K562 (cell line): Measurements from ENCODE around the gene TACSTD2. TPM values are rescaled to one million over a fixed set of nuclear protein-coding genes. Genes with fewer than 3 reads are reported as not detected.

Experiments
- CAMTA2 ChIP-seq: fragments of 250-450 bp; sonication (Bioruptor Pico); conservative IDR thresholded peaks from 2 replicates; pipeline ENCODE4 v1.5.1; 2022
- DIDO1 ChIP-seq: fragments of 450-650 bp; IDR thresholded peaks from 2 replicates; pipeline ENCODE4 v1.6.1; 2016; ENCODE audit warnings: low read depth, missing biosample characterization, missing genetic modification characterization
- EP400 ChIP-seq: fragments of 450-650 bp; IDR thresholded peaks from 2 replicates; pipeline ENCODE4 v1.6.1; 2017; ENCODE audit warnings: antibody characterized with exemption, mild to moderate bottlenecking, moderate library complexity
- ESRRA ChIP-seq: fragments of 450-650 bp; IDR thresholded peaks from 2 replicates; pipeline ENCODE4 v1.6.1; 2014; ENCODE audit warnings: low read depth, mild to moderate bottlenecking, moderate library complexity, borderline replicate concordance
- ETV6 ChIP-seq, 3 experiments: fragments of 150-350 bp in 1 of 3; sonication (generic) in 1 of 3; formaldehyde crosslinking in 1 of 3; IDR thresholded peaks; 2 replicates each; pipeline versions ENCODE4 v1.6.1 to v1.8.0; 2014 to 2022; ENCODE audit warnings: borderline replicate concordance in 2 of 3, low read depth in 2 of 3, antibody characterized with exemption in 1 of 3, low read length in 1 of 3, mild to moderate bottlenecking in 1 of 3, missing genetic modification reagents in 1 of 3
- FOSL1 ChIP-seq: fragments of 200-800 bp; sonication (Bioruptor generic); conservative IDR thresholded peaks from 2 replicates; pipeline ENCODE4 v1.6.1; 2016; ENCODE audit warnings: missing genetic modification characterization, missing compliant biosample characterization
- GTF2E2 ChIP-seq: fragments of 200-800 bp; sonication (Bioruptor generic); IDR thresholded peaks from 2 replicates; pipeline ENCODE4 v1.6.1; 2016; ENCODE audit warnings: missing genetic modification characterization, missing compliant biosample characterization
- HCFC1 ChIP-seq: IDR thresholded peaks from 2 replicates; pipeline ENCODE4 v1.6.1; 2012; ENCODE audit warnings: low read depth, low read length, improper control_type of control experiment
- HDAC3 ChIP-seq: fragments of 450-650 bp; IDR thresholded peaks from 2 replicates; pipeline ENCODE4 v1.6.1; 2018; ENCODE audit warnings: borderline replicate concordance, mild to moderate bottlenecking, moderate library complexity; ENCODE audit not compliant: partially characterized antibody
- JUN ChIP-seq, 2 experiments: sonication (generic) in 1 of 2; formaldehyde crosslinking in 1 of 2; IDR thresholded peaks; 2 replicates each; pipeline versions ENCODE4 v1.6.1 to v1.8.0; 2012 to 2022; ENCODE audit warnings: borderline replicate concordance in 2 of 2, mild to moderate bottlenecking in 2 of 2, improper control_type of control experiment in 1 of 2, low read depth in 1 of 2, low read length in 1 of 2, missing genetic modification reagents in 1 of 2
- KAT7 ChIP-seq: sonication (generic); formaldehyde crosslinking; IDR thresholded peaks from 2 replicates; pipeline ENCODE4 v1.8.0; 2022; ENCODE audit warnings: missing genetic modification reagents, mild to moderate bottlenecking, borderline replicate concordance
- NFXL1 ChIP-seq: fragments of 450-650 bp; formaldehyde crosslinking; IDR thresholded peaks from 2 replicates; pipeline ENCODE4 v1.4.0; 2021; ENCODE audit warnings: mild to moderate bottlenecking
- NR2C2 ChIP-seq, 2 experiments: fragments of 200-800 bp in 1 of 2; sonication (Bioruptor generic) in 1 of 2; sonication (generic) in 1 of 2; formaldehyde crosslinking in 1 of 2; IDR thresholded peaks; 2 replicates each; pipeline versions ENCODE4 v1.6.1 to v1.8.0; 2016 to 2022; ENCODE audit warnings: mild to moderate bottlenecking in 1 of 2, missing compliant biosample characterization in 1 of 2, missing genetic modification characterization in 1 of 2, missing genetic modification reagents in 1 of 2
- SIN3A ChIP-seq, 2 experiments: fragments of 150-350 bp in 1 of 2; IDR thresholded peaks; 2 replicates each; pipeline ENCODE4 v1.6.1; 2011 to 2016; ENCODE audit warnings: borderline replicate concordance in 2 of 2, low read depth in 2 of 2, low read length in 2 of 2, mild to moderate bottlenecking in 2 of 2, moderate library complexity in 2 of 2; ENCODE audit not compliant: control insufficient read depth in 1 of 2
- SRF ChIP-seq, 2 experiments: fragments of 250-450, 450-650 bp in 1 of 2; sonication (Bioruptor Pico) in 1 of 2; sonication (generic) in 1 of 2; formaldehyde crosslinking; IDR thresholded peaks; 2 replicates each; pipeline versions ENCODE4 v1.5.0 to v1.5.1; 2020 to 2022; ENCODE audit warnings: mild to moderate bottlenecking in 1 of 2, missing genetic modification reagents in 1 of 2
- ZNF174 ChIP-seq: fragments of 250-450 bp; sonication (Bioruptor Pico); IDR thresholded peaks from 2 replicates; pipeline ENCODE4 v1.4.0; 2020; ENCODE audit warnings: mild to moderate bottlenecking
- ZSCAN29 ChIP-seq: fragments of 450-650 bp; IDR thresholded peaks from 2 replicates; pipeline ENCODE4 v1.6.1; 2017
- polyA plus RNA-seq, 8 experiments: library from polyadenylated mRNA; depleted of rRNA in 4 of 8; stranded (reverse) in 5 of 8; unstranded in 3 of 8; fragments of >200 nt; fragmentation: Nextera tagmentation in 2 of 8; fragmentation: Illumina TruSeq in 1 of 8; extraction: Ambion mirVana in 2 of 8; extraction: Trizol in 1 of 8; gene quantifications; 2 replicates each; pipeline versions ENCODE4 v1.2.1 to v1.2.3, GENCODE V29; 2011 to 2014; ENCODE audit warnings: inconsistent platforms in 1 of 8, missing spikeins in 1 of 8
- total RNA-seq, 7 experiments: library from RNA; depleted of rRNA in 6 of 7; stranded (reverse); fragments of >200 nt in 6 of 7; fragmentation: Illumina TruSeq in 2 of 7; extraction: Trizol in 2 of 7; gene quantifications; 2 replicates each; pipeline versions ENCODE4 v1.2.1 to v1.2.3, GENCODE V29; 2011 to 2021; ENCODE audit warnings: low replicate concordance in 1 of 7
- TF ChIP-seq, protein P1 (sequence below): sonication (generic); formaldehyde crosslinking; IDR thresholded peaks from 2 replicates; pipeline ENCODE4 v1.5.0; 2020; ENCODE audit warnings: missing genetic modification reagents

Gene TACSTD2
- total and polyA plus RNA-seq, 9 of the 15 experiments (the other 6 are each of a cell fraction or from before 2014, with no cell fraction given) = 0.04 to 0.31 TPM; not detected in 7

DNA sequence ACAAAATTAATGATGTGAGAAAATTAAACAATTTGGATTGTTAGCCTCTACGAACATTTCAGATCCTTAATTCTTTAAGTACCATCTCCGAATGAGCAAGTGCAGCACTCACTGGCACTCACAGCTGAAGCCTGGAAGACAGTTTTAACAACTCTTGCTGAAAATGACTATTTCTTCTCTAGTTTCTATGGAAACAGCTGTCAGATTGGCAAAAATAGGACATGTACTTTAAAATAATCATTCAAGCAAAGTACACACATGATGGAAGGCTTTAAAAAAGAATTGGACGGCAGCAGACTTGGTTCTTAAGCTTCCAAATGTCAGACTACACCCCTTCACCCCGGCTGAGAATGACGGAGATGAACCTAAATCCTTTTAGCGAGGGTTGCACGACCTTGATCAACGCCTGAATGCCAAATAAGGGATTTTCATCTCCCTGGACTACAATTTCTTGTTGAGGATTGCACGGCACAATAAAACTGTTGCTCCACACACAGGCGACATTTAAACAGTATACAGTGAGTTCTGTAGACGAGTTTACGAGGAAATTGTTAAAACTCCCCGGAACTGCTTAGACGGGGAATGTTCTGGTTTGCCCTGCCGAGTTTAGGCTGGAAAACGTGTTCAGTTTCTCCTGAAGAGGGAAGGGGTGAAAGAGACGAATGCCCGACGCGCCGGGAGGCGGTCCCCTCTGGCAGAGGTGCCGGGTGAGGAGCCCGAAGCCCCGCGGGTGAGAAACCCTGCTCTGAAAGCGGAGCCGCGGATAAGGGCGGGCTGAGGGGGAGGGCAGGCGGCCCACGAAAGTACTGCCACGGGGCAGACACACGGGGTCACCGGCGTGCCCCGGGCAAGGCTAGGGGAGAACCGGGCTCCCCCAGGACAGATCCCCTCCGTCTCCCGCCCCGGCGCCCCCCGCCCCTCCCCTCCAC is 31.2 kb downstream of the TACSTD2 start (continued):
- no peak for TF ChIP-seq HCFC1
- TF ChIP-seq DIDO1 (tag) = no peak
- no peak; the same call in 1 of the 2 replicates for TF ChIP-seq JUN (IDR thresholded peaks at IDR 0.05; ENCODE audit: borderline replicate concordance, low read depth, low read length)
- TF ChIP-seq JUN (CRISPR knock-in tag; IDR thresholded peaks at IDR 0.05; ENCODE audit: borderline replicate concordance) = 0 out of 2 replicates have a peak, but pooled peaks have one; percentile 20
- TF ChIP-seq GTF2E2 = peak; percentile 86; the same call in 1 of the 2 replicates
- TF ChIP-seq, protein P1, sequence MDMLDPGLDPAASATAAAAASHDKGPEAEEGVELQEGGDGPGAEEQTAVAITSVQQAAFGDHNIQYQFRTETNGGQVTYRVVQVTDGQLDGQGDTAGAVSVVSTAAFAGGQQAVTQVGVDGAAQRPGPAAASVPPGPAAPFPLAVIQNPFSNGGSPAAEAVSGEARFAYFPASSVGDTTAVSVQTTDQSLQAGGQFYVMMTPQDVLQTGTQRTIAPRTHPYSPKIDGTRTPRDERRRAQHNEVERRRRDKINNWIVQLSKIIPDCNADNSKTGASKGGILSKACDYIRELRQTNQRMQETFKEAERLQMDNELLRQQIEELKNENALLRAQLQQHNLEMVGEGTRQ (CRISPR knock-in tag) = 0 out of 2 replicates have a peak, but pooled peaks have one; percentile 11
- TF ChIP-seq FOSL1 (tag) = 0 out of 2 replicates have a peak, but pooled peaks have one; percentile 35
- peak in 1 of 2 experiments; percentile 0; a peak in 1 of 4 replicates for TF ChIP-seq SIN3A (IDR thresholded peaks at IDR 0.05; ENCODE audit: borderline replicate concordance in 2 of 2, control insufficient read depth in 1 of 2, low read depth in 2 of 2, low read length in 2 of 2)
- peak in 1 of 2 experiments; percentile 87; a peak in 2 of 4 replicates for TF ChIP-seq SRF (CRISPR knock-in tag; IDR thresholded peaks at IDR 0.05)
- 0 out of 2 replicates have a peak, but pooled peaks have one; percentile 32 for TF ChIP-seq KAT7 (CRISPR knock-in tag)
- TF ChIP-seq ETV6 (IDR thresholded peaks at IDR 0.05; ENCODE audit: borderline replicate concordance in 1 of 2, low read depth in 2 of 2, low read length in 1 of 2) = no peak
- TF ChIP-seq ETV6 (CRISPR knock-in tag; IDR thresholded peaks at IDR 0.05; ENCODE audit: borderline replicate concordance) = no peak
- TF ChIP-seq ZNF174 = no peak
- peak; percentile 60; the same call in 1 of the 2 replicates for TF ChIP-seq ZSCAN29
- no peak for TF ChIP-seq CAMTA2
- TF ChIP-seq HDAC3 = no peak
- TF ChIP-seq ESRRA = 0 out of 2 replicates have a peak, but pooled peaks have one; percentile 42
- no peak for TF ChIP-seq NR2C2 (CRISPR knock-in tag; IDR thresholded peaks at IDR 0.05)
- peak; percentile 59; the same call in 1 of the 2 replicates for TF ChIP-seq NR2C2 (tag; IDR thresholded peaks at IDR 0.05)
- no peak for TF ChIP-seq NFXL1 (CRISPR knock-in tag)
- peak; percentile 38 for TF ChIP-seq EP400
